Measurements from ENCODE around the gene ZNF579. TPM values are rescaled to one million over a fixed set of nuclear protein-coding genes. Genes with fewer than 3 reads are reported as not detected.

The ZNF579 gene
- total RNA-seq, 2 experiments from 2014 or later, result 7.2 TPM

- no peak for DNase-seq
- ChIA-PET CTCF (no interaction called here), POLR2A (no interaction called here)
- H3K4me1 Mint-ChIP-seq (ENCODE audit: low read depth), result peaks cover 2% of the 10 kb centered on the region
- H3K27me3 Mint-ChIP-seq, result peaks cover 7% of the 10 kb centered on the region
- intact Hi-C loops (cut with micrococcal nuclease), result no loop called here
- no peak overlapping the region for H3K27ac Mint-ChIP-seq
- no peak for ATAC-seq
- TF ChIP-seq, protein P1, sequence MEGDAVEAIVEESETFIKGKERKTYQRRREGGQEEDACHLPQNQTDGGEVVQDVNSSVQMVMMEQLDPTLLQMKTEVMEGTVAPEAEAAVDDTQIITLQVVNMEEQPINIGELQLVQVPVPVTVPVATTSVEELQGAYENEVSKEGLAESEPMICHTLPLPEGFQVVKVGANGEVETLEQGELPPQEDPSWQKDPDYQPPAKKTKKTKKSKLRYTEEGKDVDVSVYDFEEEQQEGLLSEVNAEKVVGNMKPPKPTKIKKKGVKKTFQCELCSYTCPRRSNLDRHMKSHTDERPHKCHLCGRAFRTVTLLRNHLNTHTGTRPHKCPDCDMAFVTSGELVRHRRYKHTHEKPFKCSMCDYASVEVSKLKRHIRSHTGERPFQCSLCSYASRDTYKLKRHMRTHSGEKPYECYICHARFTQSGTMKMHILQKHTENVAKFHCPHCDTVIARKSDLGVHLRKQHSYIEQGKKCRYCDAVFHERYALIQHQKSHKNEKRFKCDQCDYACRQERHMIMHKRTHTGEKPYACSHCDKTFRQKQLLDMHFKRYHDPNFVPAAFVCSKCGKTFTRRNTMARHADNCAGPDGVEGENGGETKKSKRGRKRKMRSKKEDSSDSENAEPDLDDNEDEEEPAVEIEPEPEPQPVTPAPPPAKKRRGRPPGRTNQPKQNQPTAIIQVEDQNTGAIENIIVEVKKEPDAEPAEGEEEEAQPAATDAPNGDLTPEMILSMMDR (IDR thresholded peaks at IDR 0.05), result no peak
- H3K4me3 Mint-ChIP-seq, result no peak overlapping the region
- no peaks in the 10 kb centered on the region for H3K36me3 Mint-ChIP-seq (ENCODE audit: low read depth)
- H3K9me3 Mint-ChIP-seq, result no peaks in the 10 kb centered on the region
These were observed 35.7 kb downstream of the ZNF579 start for GRCh38 chr19:55544776-55545439.

- POLR2A ChIA-PET, result no interaction called here
- Mint-ChIP-seq H3K4me3 (no peak overlapping the region), H3K4me1 (ENCODE audit: low read depth) (peaks cover 2% of the 10 kb centered on the region), H3K27me3 (peaks cover 5% of the 10 kb centered on the region), H3K9me3 (no peaks in the 10 kb centered on the region), H3K36me3 (ENCODE audit: low read depth) (no peaks in the 10 kb centered on the region), H3K27ac (no peak overlapping the region)
- CTCF ChIA-PET, result no interaction called here
- intact Hi-C loops (cut with micrococcal nuclease), result no loop called here
- no peak for DNase-seq
- ATAC-seq, result no peak
- TF ChIP-seq, protein P1 (IDR thresholded peaks at IDR 0.05), result no peak
These were observed 36.6 kb downstream of the ZNF579 start for GRCh38 chr19:55544014-55544413.

GRCh38 chr19:55543567-55543966 is 37.1 kb downstream of the ZNF579 start:
- Mint-ChIP-seq H3K4me3 (no peak overlapping the region), H3K4me1 (ENCODE audit: low read depth) (peaks cover 2% of the 10 kb centered on the region)
- CTCF ChIA-PET, result no interaction called here

DNA sequence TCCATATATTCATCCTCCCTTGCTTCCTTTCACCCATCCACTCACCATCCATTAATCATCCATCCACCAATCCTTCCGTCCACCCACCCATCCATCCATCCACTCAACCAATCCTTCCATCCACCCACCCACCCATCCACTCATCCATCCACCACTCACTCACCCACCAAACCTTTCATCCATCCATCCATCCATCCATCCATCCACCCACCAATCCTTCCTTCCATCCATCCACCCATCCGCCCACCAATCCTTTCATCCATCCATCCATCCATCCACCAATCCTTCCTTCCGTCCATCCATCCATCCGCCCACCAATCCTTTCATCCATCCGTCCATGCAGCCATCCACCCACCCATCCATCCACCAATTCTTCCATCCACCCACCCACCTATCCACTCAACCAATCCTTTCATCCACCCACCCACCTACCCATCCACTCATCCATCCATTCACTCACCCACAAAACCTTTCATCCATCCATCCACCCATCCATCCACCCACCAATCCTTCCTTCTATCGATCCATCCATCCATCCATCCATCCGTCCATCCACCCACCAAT is 38.3 kb downstream of the ZNF579 start:
- intact Hi-C loops (cut with micrococcal nuclease), result no loop called here
- no peak for DNase-seq
- ChIA-PET CTCF (no interaction called here), POLR2A (interaction anchor here (0.7 kb wide), 1 partner anchor 409 kb away, joined by 3 read pairs; no protein-coding TSS in a partner anchor)
- H3K27ac Mint-ChIP-seq, result no peak overlapping the region
- TF ChIP-seq, protein P1 (IDR thresholded peaks at IDR 0.05), result no peak
- peaks cover 5% of the 10 kb centered on the region for H3K27me3 Mint-ChIP-seq
- H3K9me3 Mint-ChIP-seq, result no peaks in the 10 kb centered on the region
- no peaks in the 10 kb centered on the region for H3K36me3 Mint-ChIP-seq (ENCODE audit: low read depth)
- no peak overlapping the region for H3K4me3 Mint-ChIP-seq
- no peak for ATAC-seq
- H3K4me1 Mint-ChIP-seq (ENCODE audit: low read depth), result peaks cover under 1% of the 10 kb centered on the region

More at GRCh38 chr19:55543567-55543966, 37.1 kb downstream of the ZNF579 start:
- ATAC-seq, result no peak
- Mint-ChIP-seq H3K36me3 (ENCODE audit: low read depth) (no peaks in the 10 kb centered on the region), H3K27ac (no peak overlapping the region), H3K9me3 (no peaks in the 10 kb centered on the region), H3K27me3 (peaks cover 5% of the 10 kb centered on the region)
- TF ChIP-seq, protein P1 (IDR thresholded peaks at IDR 0.05), result no peak
- intact Hi-C loops (cut with micrococcal nuclease), result no loop called here
- POLR2A ChIA-PET, result no interaction called here
- no peak for DNase-seq

GRCh38 chr19:55541091-55541490 is 39.6 kb downstream of the ZNF579 start:
- H3K36me3 Mint-ChIP-seq (ENCODE audit: low read depth), result no peaks in the 10 kb centered on the region
- DNase-seq (no peak), ATAC-seq (no peak)
- H3K27me3 Mint-ChIP-seq, result peaks cover 5% of the 10 kb centered on the region
- ChIA-PET POLR2A (no interaction called here), CTCF (no interaction called here)
- no peaks in the 10 kb centered on the region for H3K9me3 Mint-ChIP-seq
- TF ChIP-seq, protein P1 (IDR thresholded peaks at IDR 0.05), result no peak
- H3K4me1 Mint-ChIP-seq (ENCODE audit: low read depth), result no peaks in the 10 kb centered on the region
- H3K27ac Mint-ChIP-seq, result no peak overlapping the region
- no peak overlapping the region for H3K4me3 Mint-ChIP-seq
- intact Hi-C loops (cut with micrococcal nuclease), result no loop called here

All from activated CD8-positive, alpha-beta T cell treated with anti-CD3 and anti-CD28 coated beads for 36 hours (primary cell).